Hepatocyte (in vitro differentiated cells): ENCODE measurements around the gene TYROBP. TPM values are rescaled to one million over a fixed set of nuclear protein-coding genes. Genes with fewer than 3 reads are reported as not detected.

Experiments
- DNase-seq: peaks from one replicate; pipeline ENCODE4 v3.0.0-alpha.2; 2016; ENCODE audit warnings: low spot score
- H2AFZ ChIP-seq: fragments of 200-600 bp; sonication (generic); 2 replicates; pipeline ENCODE4 v1.6.0; 2016; ENCODE audit warnings: antibody characterized with exemption, mild to moderate bottlenecking
- H3K27ac ChIP-seq: fragments of 200-600 bp; sonication (generic); 2 replicates; pipeline ENCODE4 v1.5.1; 2016; ENCODE audit warnings: mild to moderate bottlenecking
- H3K27me3 ChIP-seq: fragments of 200-600 bp; sonication (generic); 2 replicates; pipeline ENCODE4 v1.6.1; 2016
- H3K36me3 ChIP-seq: fragments of 200-600 bp; sonication (generic); replicated peaks from 2 replicates; pipeline ENCODE4 v1.5.1; 2016; ENCODE audit warnings: low read depth; ENCODE audit not compliant: insufficient read depth
- H3K4me1 ChIP-seq: fragments of 200-600 bp; sonication (generic); 2 replicates; pipeline ENCODE4 v1.5.1; 2016; ENCODE audit warnings: mild to moderate bottlenecking, moderate library complexity; ENCODE audit not compliant: insufficient read depth
- H3K4me2 ChIP-seq: fragments of 200-600 bp; sonication (generic); 2 replicates; pipeline ENCODE4 v1.6.0; 2016
- H3K4me3 ChIP-seq: fragments of 200-600 bp; sonication (generic); 2 replicates; pipeline ENCODE4 v1.5.1; 2016; ENCODE audit warnings: mild to moderate bottlenecking
- H3K79me2 ChIP-seq: fragments of 200-600 bp; sonication (generic); 2 replicates; pipeline ENCODE4 v1.6.0; 2017; ENCODE audit warnings: mild to moderate bottlenecking
- H3K9me2 ChIP-seq: fragments of 200-600 bp; sonication (generic); replicated peaks from 2 replicates; pipeline ENCODE4 v1.6.0; 2017; ENCODE audit warnings: mild to moderate bottlenecking; ENCODE audit not compliant: insufficient read depth
- H3K9me3 ChIP-seq: fragments of 200-600 bp; sonication (generic); 2 replicates; pipeline ENCODE4 v1.5.1; 2016; ENCODE audit warnings: low read depth, mild to moderate bottlenecking
- H4K20me1 ChIP-seq: fragments of 200-600 bp; sonication (generic); 2 replicates; pipeline ENCODE4 v1.6.0; 2016; ENCODE audit warnings: mild to moderate bottlenecking; ENCODE audit not compliant: insufficient read depth, poor library complexity, severe bottlenecking
- EZH2 ChIP-seq: fragments of 200-600 bp; sonication (generic); IDR thresholded peaks from 2 replicates; pipeline ENCODE4 v1.6.1; 2016; ENCODE audit warnings: antibody characterized with exemption, mild to moderate bottlenecking, borderline replicate concordance
- EZH2phosphoT487 ChIP-seq: fragments of 200-600 bp; sonication (generic); IDR thresholded peaks from one replicate; pipeline ENCODE4 v1.6.1; 2018; ENCODE audit warnings: antibody characterized with exemption, mild to moderate bottlenecking, low read depth, moderate library complexity; ENCODE audit not compliant: unreplicated experiment, severe bottlenecking
- WGBS: methylation state at CpG from one replicate; pipeline ENCODE4 v1.1.6; 2016; ENCODE audit warnings: low lambda C conversion rate; ENCODE audit errors: missing lambda C conversion rate; 5-methylcytosine and 5-hydroxymethylcytosine counted together
- polyA plus RNA-seq: library from polyadenylated mRNA; unstranded; fragments of >200 nt; fragmentation: Nextera tagmentation; extraction: Ambion mirVana; gene quantifications from 2 replicates; pipeline ENCODE4 v1.2.1, GENCODE V29; 2016
- total RNA-seq: library from RNA; depleted of rRNA; stranded (reverse); fragments of >200 nt; gene quantifications from 2 replicates; pipeline ENCODE4 v1.2.3, GENCODE V29; 2014
- TF ChIP-seq, protein P1 (sequence below): fragments of 200-600 bp; sonication (generic); IDR thresholded peaks from 2 replicates; pipeline ENCODE4 v1.5.1; 2016; ENCODE audit warnings: antibody characterized with exemption, mild to moderate bottlenecking; ENCODE audit not compliant: poor library complexity

Gene TYROBP
- total and polyA plus RNA-seq, 2 experiments from 2014 or later: 4.9 to 5.9 TPM

DNA sequence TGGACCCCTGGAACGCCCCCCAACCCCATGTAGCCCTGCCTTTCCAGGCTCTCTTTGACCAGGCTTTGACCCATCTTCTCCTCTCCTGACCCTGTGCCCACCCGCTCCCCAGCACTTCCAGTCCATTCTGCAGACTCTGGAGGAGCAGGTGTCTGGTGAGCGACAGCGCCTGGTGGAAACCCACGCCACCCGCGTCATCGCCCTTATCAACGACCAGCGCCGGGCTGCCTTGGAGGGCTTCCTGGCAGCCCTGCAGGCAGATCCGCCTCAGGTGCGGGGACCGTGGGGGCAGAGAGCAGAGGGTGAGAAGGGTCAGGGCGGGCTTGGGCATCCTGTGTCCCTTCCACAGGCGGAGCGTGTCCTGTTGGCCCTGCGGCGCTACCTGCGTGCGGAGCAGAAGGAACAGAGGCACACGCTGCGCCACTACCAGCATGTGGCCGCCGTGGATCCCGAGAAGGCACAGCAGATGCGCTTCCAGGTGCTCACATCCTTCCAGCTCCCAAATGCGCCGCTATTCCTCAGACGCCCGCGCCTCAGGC lies 33.6 kb downstream of the TYROBP start:
- H3K9me2 ChIP-seq: no peaks in the 10 kb centered on the region
- no peak overlapping the region for H3K27ac ChIP-seq
- no peak overlapping the region for H3K4me3 ChIP-seq
- H3K36me3 ChIP-seq: no peaks in the 10 kb centered on the region
- TF ChIP-seq EZH2phosphoT487 (no peak), EZH2 (no peak)
- TF ChIP-seq, protein P1, sequence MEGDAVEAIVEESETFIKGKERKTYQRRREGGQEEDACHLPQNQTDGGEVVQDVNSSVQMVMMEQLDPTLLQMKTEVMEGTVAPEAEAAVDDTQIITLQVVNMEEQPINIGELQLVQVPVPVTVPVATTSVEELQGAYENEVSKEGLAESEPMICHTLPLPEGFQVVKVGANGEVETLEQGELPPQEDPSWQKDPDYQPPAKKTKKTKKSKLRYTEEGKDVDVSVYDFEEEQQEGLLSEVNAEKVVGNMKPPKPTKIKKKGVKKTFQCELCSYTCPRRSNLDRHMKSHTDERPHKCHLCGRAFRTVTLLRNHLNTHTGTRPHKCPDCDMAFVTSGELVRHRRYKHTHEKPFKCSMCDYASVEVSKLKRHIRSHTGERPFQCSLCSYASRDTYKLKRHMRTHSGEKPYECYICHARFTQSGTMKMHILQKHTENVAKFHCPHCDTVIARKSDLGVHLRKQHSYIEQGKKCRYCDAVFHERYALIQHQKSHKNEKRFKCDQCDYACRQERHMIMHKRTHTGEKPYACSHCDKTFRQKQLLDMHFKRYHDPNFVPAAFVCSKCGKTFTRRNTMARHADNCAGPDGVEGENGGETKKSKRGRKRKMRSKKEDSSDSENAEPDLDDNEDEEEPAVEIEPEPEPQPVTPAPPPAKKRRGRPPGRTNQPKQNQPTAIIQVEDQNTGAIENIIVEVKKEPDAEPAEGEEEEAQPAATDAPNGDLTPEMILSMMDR: no peak
- no peak overlapping the region for H2AFZ ChIP-seq
- 95% methylated on average over 32 of the region's 32 CpGs for WGBS
- no peaks in the 10 kb centered on the region for H3K9me3 ChIP-seq
- H3K79me2 ChIP-seq: no peaks in the 10 kb centered on the region
- DNase-seq: no peak
- H3K4me2 ChIP-seq: no peak overlapping the region
- H4K20me1 ChIP-seq: no peaks in the 10 kb centered on the region
- no peaks in the 10 kb centered on the region for H3K27me3 ChIP-seq
- H3K4me1 ChIP-seq: peaks cover 7% of the 10 kb centered on the region

DNA sequence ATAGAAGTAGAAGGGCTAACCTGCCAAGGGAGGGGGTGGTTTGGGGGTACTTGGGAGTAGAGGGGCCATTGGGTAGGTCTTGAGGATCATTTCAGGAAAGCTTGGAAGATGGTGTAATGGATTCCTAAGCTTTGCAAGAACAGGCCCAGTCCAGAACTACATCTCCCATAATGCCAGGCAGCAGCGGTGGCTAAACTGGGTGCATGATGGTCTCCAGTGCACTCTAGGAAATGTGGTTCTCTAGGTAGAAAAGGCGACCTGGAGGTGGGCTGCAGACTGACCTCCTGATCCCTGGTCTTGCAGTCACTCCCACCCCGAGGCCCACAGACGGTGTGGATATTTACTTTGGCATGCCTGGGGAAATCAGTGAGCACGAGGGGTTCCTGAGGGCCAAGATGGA lies 35.9 kb downstream of the TYROBP start:
- Histone ChIP-seq H3K27ac (no peak overlapping the region), H4K20me1 (no peaks in the 10 kb centered on the region), H3K36me3 (no peaks in the 10 kb centered on the region), H3K4me1 (peaks cover 17% of the 10 kb centered on the region), H3K9me2 (no peaks in the 10 kb centered on the region), H2AFZ (no peak overlapping the region), H3K79me2 (no peaks in the 10 kb centered on the region), H3K4me2 (no peak overlapping the region), H3K27me3 (peaks cover 12% of the 10 kb centered on the region), H3K4me3 (no peak overlapping the region), H3K9me3 (no peaks in the 10 kb centered on the region)
- DNase-seq: no peak
- TF ChIP-seq, protein P1: no peak
- no peak for TF ChIP-seq EZH2phosphoT487
- TF ChIP-seq EZH2: no peak
- WGBS: 79% methylated on average over 5 of the region's 5 CpGs

DNA sequence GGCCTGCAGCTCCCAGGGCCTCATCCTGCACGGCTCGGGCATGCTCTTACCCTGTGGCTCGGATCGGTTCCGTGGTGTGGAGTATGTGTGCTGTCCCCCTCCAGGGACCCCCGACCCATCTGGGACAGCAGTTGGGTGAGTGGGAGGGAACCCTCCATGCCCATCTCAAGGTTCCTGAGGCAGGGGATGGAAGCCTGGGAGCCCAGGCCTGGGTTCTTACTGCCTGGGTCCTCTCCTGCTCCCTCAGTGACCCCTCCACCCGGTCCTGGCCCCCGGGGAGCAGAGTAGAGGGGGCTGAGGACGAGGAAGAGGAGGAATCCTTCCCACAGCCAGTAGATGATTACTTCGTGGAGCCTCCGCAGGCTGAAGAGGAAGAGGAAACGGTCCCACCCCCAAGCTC lies 36.5 kb downstream of the TYROBP start:
- no peaks in the 10 kb centered on the region for H3K36me3 ChIP-seq
- no peaks in the 10 kb centered on the region for H3K9me2 ChIP-seq
- H2AFZ ChIP-seq: no peak overlapping the region
- TF ChIP-seq, protein P1: no peak
- TF ChIP-seq EZH2 (no peak), EZH2phosphoT487 (no peak)
- H3K9me3 ChIP-seq: no peaks in the 10 kb centered on the region
- H3K4me2 ChIP-seq: no peak overlapping the region
- peaks cover 12% of the 10 kb centered on the region for H3K27me3 ChIP-seq
- H3K79me2 ChIP-seq: no peaks in the 10 kb centered on the region
- H3K27ac ChIP-seq: no peak overlapping the region
- H3K4me3 ChIP-seq: no peak overlapping the region
- peaks cover 17% of the 10 kb centered on the region for H3K4me1 ChIP-seq
- WGBS: 91% methylated on average over 12 of the region's 12 CpGs
- H4K20me1 ChIP-seq: no peaks in the 10 kb centered on the region
- DNase-seq: no peak
